Body of pancreas (tissue), 4 donors: ENCODE measurements around the gene ITIH4. TPM values are rescaled to one million over a fixed set of nuclear protein-coding genes. Genes with fewer than 3 reads are reported as not detected.

Source experiments
- ATAC-seq: fragments of 150-250 bp; one replicate; pipeline ENCODE4 v1.9.1; 2016
- DNase-seq, 4 donors: peaks; one replicate each; pipeline ENCODE4 v3.0.0-alpha.2; 2019
- H3K27ac ChIP-seq, 4 donors: fragments of 200-600 bp; sonication (generic); 1 replicate in 3 of 4; 2 replicates in 1 of 4; pipeline versions ENCODE4 v1.5.1 to v1.6.1; 2016 to 2019; ENCODE audit warnings: mild to moderate bottlenecking in 1 of 4, mixed read lengths in 1 of 4, moderate library complexity in 1 of 4
- H3K27me3 ChIP-seq, 2 donors: fragments of 200-600 bp; sonication (generic); one replicate each; pipeline ENCODE4 v1.6.0; 2016; ENCODE audit warnings: mild to moderate bottlenecking in 1 of 2
- H3K36me3 ChIP-seq, 2 donors: fragments of 200-600 bp; sonication (generic); replicated peaks in 1 of 2; 2 replicates each; pipeline ENCODE4 v1.5.1; 2016; ENCODE audit warnings: low read depth in 2 of 2; ENCODE audit not compliant: insufficient read depth in 1 of 2
- H3K4me1 ChIP-seq: fragments of 200-600 bp; sonication (generic); one replicate; pipeline ENCODE4 v1.6.0; 2016
- H3K4me3 ChIP-seq, 2 donors: fragments of 200-600 bp; sonication (generic); 1 replicate in 1 of 2; 2 replicates in 1 of 2; pipeline ENCODE4 v1.5.1; 2016 to 2019
- H3K9me3 ChIP-seq, 3 donors: fragments of 200-600 bp; sonication (generic); 1 replicate in 2 of 3; 2 replicates in 1 of 3; pipeline ENCODE4 v1.5.1; 2016
- CTCF ChIP-seq, 7 experiments: fragments of 450-650 bp in 4 of 7; fragments of 200-600 bp in 3 of 7; sonication (generic) in 3 of 7; IDR thresholded peaks; one replicate each; pipeline ENCODE4 v1.5.1; 2016 to 2019; ENCODE audit warnings: antibody characterized with exemption in 7 of 7
- POLR2A ChIP-seq, 3 donors: fragments of 450-650 bp; IDR thresholded peaks; one replicate each; pipeline ENCODE4 v1.6.1; 2016; ENCODE audit warnings: antibody characterized with exemption in 3 of 3, mild to moderate bottlenecking in 2 of 3
- WGBS, 2 donors: methylation state at CpG; one replicate each; pipeline ENCODE4 v1.1.5; 2017; 5-methylcytosine and 5-hydroxymethylcytosine counted together
- intact Hi-C: fragments of 100-400 bp; cut with DNase I; formaldehyde crosslinking; loops from one replicate; pipeline ENCODE4 v1.15.1; 2023
- total RNA-seq, 2 donors: library from RNA; depleted of rRNA; stranded (reverse); fragments of >200 nt; gene quantifications; one replicate each; pipeline ENCODE4 v1.1.0, GENCODE V29; 2016

The ITIH4 gene
- total RNA-seq, 2 donors from 2014 or later: 60.7 to 86.7 TPM

- H3K27me3 ChIP-seq: no peaks in the 10 kb centered on the region
- ATAC-seq (no peak), DNase-seq (no peak)
- peaks cover 10% of the 10 kb centered on the region for H3K4me1 ChIP-seq
- H3K4me3 ChIP-seq: no peak overlapping the region
- no peaks in the 10 kb centered on the region for H3K36me3 ChIP-seq
- no peak overlapping the region for H3K27ac ChIP-seq
- H3K9me3 ChIP-seq: no peaks in the 10 kb centered on the region
- 83 to 86% methylated on average over 9 to 10 of the region's 10 CpGs for WGBS, 2 donors
- intact Hi-C loops: no loop called here
- TF ChIP-seq CTCF (IDR thresholded peaks at IDR 0.05) (no peak), POLR2A (IDR thresholded peaks at IDR 0.05) (no peak)
Observed at GRCh38 chr3:52798376-52798977, 32.0 kb downstream of the ITIH4 start.

GRCh38 chr3:52796411-52796810 is 34.1 kb downstream of the ITIH4 start:
- Histone ChIP-seq H3K4me3 (no peak overlapping the region), H3K36me3 (no peaks in the 10 kb centered on the region), H3K4me1 (peaks cover 10% of the 10 kb centered on the region), H3K27me3 (no peaks in the 10 kb centered on the region), H3K27ac (no peak overlapping the region), H3K9me3 (no peaks in the 10 kb centered on the region)
- WGBS, 2 donors: 90 to 96% methylated on average over 9 of the region's 9 CpGs
- ATAC-seq (no peak), DNase-seq (no peak)
- TF ChIP-seq POLR2A (IDR thresholded peaks at IDR 0.05) (no peak), CTCF (IDR thresholded peaks at IDR 0.05) (no peak)
- intact Hi-C loops: no loop called here

GRCh38 chr3:52795298-52795900 is 35.1 kb downstream of the ITIH4 start:
- H3K9me3 ChIP-seq: no peaks in the 10 kb centered on the region
- intact Hi-C loops: no loop called here
- peak in 3 of 4 donors; percentile 20 to 29 (median 23) for DNase-seq
- no peak overlapping the region for H3K27ac ChIP-seq
- H3K27me3 ChIP-seq: no peaks in the 10 kb centered on the region
- no peak overlapping the region for H3K4me3 ChIP-seq
- no peak for TF ChIP-seq CTCF (IDR thresholded peaks at IDR 0.05)
- TF ChIP-seq POLR2A (IDR thresholded peaks at IDR 0.05): no peak
- peaks cover 10% of the 10 kb centered on the region for H3K4me1 ChIP-seq
- WGBS, 2 donors: 41 to 46% methylated on average over 8 to 9 of the region's 9 CpGs
- H3K36me3 ChIP-seq: no peaks in the 10 kb centered on the region
- peak; percentile 31 for ATAC-seq

- intact Hi-C loops: no loop called here
- no peaks in the 10 kb centered on the region for H3K9me3 ChIP-seq
- H3K36me3 ChIP-seq: no peaks in the 10 kb centered on the region
- H3K27me3 ChIP-seq: no peaks in the 10 kb centered on the region
- no peak for TF ChIP-seq CTCF (IDR thresholded peaks at IDR 0.05)
- TF ChIP-seq POLR2A (IDR thresholded peaks at IDR 0.05): no peak
- peaks cover 10% of the 10 kb centered on the region for H3K4me1 ChIP-seq
- WGBS, 2 donors: 70 to 88% methylated on average over 6 to 8 of the region's 10 CpGs
- ATAC-seq: no peak
- no peak for DNase-seq
- H3K27ac ChIP-seq: no peak within 1 kb of the TSS
- H3K4me3 ChIP-seq: no peak within 1 kb of the TSS
Observed at GRCh38 chr3:52794612-52795099, 35.8 kb downstream of the ITIH4 start, which contains the start of gene ITIH3. ITIH3 (plus strand) TSS chr3:52794796; CDS start chr3:52794804, 8 bp downstream.
